Muscle layer of colon (tissue), 2 donors: ENCODE measurements around the gene GRPR.

Experiments
- H3K27ac ChIP-seq: one replicate; pipeline ENCODE4 v1.7.0; 2013; ENCODE audit warnings: low read depth, mild to moderate bottlenecking, low read length, moderate library complexity
- H3K27me3 ChIP-seq, 2 donors: one replicate each; pipeline ENCODE4 v1.7.0; 2013; ENCODE audit warnings: low read length in 2 of 2, mild to moderate bottlenecking in 2 of 2; ENCODE audit not compliant: insufficient read depth in 2 of 2, control insufficient read depth in 1 of 2
- H3K36me3 ChIP-seq: one replicate; pipeline ENCODE4 v1.7.0; 2013; ENCODE audit warnings: mild to moderate bottlenecking, low read length; ENCODE audit not compliant: insufficient read depth
- H3K4me1 ChIP-seq: one replicate; pipeline ENCODE4 v1.7.0; 2013; ENCODE audit warnings: mild to moderate bottlenecking, low read length; ENCODE audit not compliant: insufficient read depth
- H3K4me3 ChIP-seq, 2 donors: one replicate each; pipeline ENCODE4 v1.7.0; 2013; ENCODE audit warnings: low read length in 2 of 2, low read depth in 1 of 2, mild to moderate bottlenecking in 1 of 2, moderate library complexity in 1 of 2
- H3K9ac ChIP-seq: one replicate; pipeline ENCODE4 v1.7.0; 2013; ENCODE audit warnings: low read length
- H3K9me3 ChIP-seq: one replicate; pipeline ENCODE4 v1.7.0; 2013; ENCODE audit warnings: mild to moderate bottlenecking, low read length
- donor health status: abdominal sarcoma.
- donor health status: Adenocarcinoma of cecum.

The GRPR gene

DNA sequence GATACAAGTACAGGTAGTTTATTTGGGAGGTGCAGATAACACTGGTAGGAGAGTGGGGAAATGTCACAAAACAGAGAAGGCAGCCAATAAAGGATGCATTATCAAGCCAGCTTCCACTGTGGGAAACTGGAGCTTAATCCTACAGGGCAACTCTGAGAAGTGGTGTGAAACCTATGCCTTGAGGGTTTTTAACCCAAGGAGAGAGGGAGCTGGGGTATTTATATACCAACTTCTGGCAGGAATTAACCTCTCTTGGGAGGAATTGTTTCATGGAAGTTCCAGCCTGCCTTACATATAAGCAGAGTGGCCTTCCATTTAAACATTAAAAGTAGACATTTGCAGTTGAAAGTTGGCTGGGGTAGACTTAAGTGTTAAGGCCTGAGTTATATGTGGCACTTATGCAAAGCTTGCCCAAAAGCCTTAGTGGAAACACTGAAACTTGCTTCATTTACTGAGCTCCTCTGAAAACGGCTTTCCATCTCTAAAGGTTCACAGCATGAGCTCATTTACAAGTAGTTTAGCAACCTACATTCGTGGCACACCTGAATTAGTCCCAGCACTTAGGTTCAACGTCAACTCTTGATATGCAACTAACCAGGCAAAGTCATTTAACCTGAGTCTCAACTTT, 63.1 kb downstream of the GRPR start:
- H3K9ac ChIP-seq, result no peak overlapping the region
- no peaks in the 10 kb centered on the region for H3K9me3 ChIP-seq
- no peaks in the 10 kb centered on the region for H3K27me3 ChIP-seq
- H3K4me1 ChIP-seq, result no peaks in the 10 kb centered on the region
- no peaks in the 10 kb centered on the region for H3K36me3 ChIP-seq
- H3K27ac ChIP-seq, result no peak overlapping the region
- H3K4me3 ChIP-seq, result no peak overlapping the region

- H3K27ac ChIP-seq, result no peak overlapping the region
- H3K9ac ChIP-seq, result no peak overlapping the region
- H3K4me1 ChIP-seq, result no peaks in the 10 kb centered on the region
- no peaks in the 10 kb centered on the region for H3K36me3 ChIP-seq
- H3K4me3 ChIP-seq, result no peak overlapping the region
- H3K9me3 ChIP-seq, result no peaks in the 10 kb centered on the region
- no peaks in the 10 kb centered on the region for H3K27me3 ChIP-seq
Measured at GRCh38 chrX:16187024-16187760, 63.8 kb downstream of the GRPR start.

GRCh38 chrX:16188687-16189086, 65.3 kb downstream of the GRPR start:
- Histone ChIP-seq H3K4me3 (no peak overlapping the region), H3K9ac (no peak overlapping the region), H3K9me3 (no peaks in the 10 kb centered on the region), H3K4me1 (no peaks in the 10 kb centered on the region), H3K27me3 (no peaks in the 10 kb centered on the region), H3K36me3 (no peaks in the 10 kb centered on the region), H3K27ac (no peak overlapping the region)

- H3K4me1 ChIP-seq, result no peaks in the 10 kb centered on the region
- no peak overlapping the region for H3K9ac ChIP-seq
- H3K27ac ChIP-seq, result no peak overlapping the region
- no peaks in the 10 kb centered on the region for H3K27me3 ChIP-seq
- no peaks in the 10 kb centered on the region for H3K36me3 ChIP-seq
- no peaks in the 10 kb centered on the region for H3K9me3 ChIP-seq
- no peak overlapping the region for H3K4me3 ChIP-seq
Measured at GRCh38 chrX:16191605-16192004, 68.2 kb downstream of the GRPR start.

DNA sequence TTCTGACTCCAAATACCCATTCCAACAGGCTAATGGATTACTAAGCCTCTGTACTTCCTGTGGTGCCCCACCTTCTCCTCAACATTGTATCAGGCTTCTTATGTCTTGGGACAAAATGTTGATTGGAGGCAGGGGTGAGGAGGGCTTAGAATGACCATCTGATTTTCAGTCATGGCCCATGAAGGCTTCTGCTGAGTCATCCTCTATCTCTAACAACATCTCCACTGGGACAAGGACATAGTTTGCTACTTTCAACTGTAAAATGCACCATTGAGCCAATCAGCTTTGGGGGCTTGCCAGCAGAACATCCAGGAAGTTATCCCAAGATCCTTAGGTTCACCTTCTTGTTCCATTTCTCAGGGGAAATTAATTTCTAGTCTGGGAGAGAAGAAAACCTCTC, 73.5 kb downstream of the GRPR start:
- no peak overlapping the region for H3K9ac ChIP-seq
- H3K36me3 ChIP-seq, result no peaks in the 10 kb centered on the region
- no peak overlapping the region for H3K4me3 ChIP-seq
- no peak overlapping the region for H3K27ac ChIP-seq
- no peaks in the 10 kb centered on the region for H3K4me1 ChIP-seq
- H3K9me3 ChIP-seq, result no peaks in the 10 kb centered on the region
- no peaks in the 10 kb centered on the region for H3K27me3 ChIP-seq

DNA sequence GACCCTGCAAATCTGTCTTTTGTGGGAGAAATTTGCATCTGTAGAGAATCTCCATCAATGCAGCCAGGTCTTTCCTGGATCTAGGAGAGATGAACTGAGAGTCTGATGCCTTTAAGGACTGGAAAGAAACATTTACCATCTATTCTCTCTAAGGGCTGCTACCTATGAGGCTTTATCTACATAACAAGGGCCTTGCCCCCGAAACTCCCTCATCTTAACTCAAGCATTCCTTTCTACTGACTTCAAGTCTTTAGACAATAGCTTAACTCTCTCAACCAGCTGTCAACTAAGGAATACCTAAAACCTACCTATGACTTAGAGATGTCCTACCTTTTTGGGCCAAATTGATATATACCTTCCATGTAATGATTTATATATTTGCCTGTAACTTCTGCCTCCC, 76.0 kb downstream of the GRPR start:
- Histone ChIP-seq H3K9ac (no peak overlapping the region), H3K9me3 (no peaks in the 10 kb centered on the region), H3K27me3 (no peaks in the 10 kb centered on the region), H3K36me3 (no peaks in the 10 kb centered on the region), H3K4me1 (no peaks in the 10 kb centered on the region), H3K27ac (no peak overlapping the region), H3K4me3 (no peak overlapping the region)

DNA sequence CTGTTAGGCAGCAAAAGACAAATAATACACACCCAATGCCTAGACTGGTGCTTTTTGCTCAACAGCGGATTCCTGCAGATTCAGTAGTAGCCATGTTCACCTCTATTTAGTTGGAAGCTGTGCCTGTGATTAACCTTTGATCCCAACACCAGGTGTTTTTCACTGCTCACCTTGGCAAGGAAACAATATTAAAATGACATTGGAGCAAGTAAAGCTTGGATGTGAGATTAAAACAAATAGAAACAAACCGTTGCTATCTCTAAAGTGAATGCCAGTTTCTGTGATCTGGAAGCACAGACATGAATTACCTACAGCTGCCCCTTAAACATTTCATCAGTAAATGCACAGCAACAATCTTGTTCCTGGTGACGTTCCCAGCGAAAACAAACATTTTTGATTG, 79.6 kb downstream of the GRPR start:
- no peaks in the 10 kb centered on the region for H3K9me3 ChIP-seq
- no peak overlapping the region for H3K27ac ChIP-seq
- H3K36me3 ChIP-seq, result no peaks in the 10 kb centered on the region
- no peaks in the 10 kb centered on the region for H3K27me3 ChIP-seq
- H3K4me1 ChIP-seq, result no peaks in the 10 kb centered on the region
- no peak overlapping the region for H3K4me3 ChIP-seq
- no peak overlapping the region for H3K9ac ChIP-seq
